Activated T-cell treated with anti-CD3 and anti-CD28 coated beads for 4 hours (primary cell): ENCODE data around the gene PNLIPRP1.

Experiments
- DNase-seq: peaks from one replicate; pipeline ENCODE4 v3.0.0-alpha.2; 2020

PNLIPRP1 gene

GRCh38 chr10:116632596-116633215 is 41.9 kb downstream of the PNLIPRP1 start:
- no peak for DNase-seq

DNA sequence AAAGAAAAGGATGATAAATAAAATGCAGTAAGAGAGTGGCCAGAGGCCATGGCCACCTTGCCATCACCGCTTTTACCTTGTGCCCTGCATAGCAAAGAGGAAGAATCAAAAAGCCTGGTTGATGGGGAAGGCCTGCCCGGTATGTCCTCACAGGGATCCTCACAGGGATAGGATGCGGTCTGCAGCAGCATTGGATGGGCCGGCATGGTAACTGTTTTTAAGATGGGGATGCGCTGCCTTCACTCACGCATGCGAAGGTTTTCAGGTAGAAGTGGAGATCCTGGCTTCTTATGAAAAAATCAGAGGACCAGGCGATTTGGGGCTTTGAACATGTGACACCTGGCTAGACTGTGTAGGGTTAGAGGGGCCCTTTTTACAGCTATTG is 42.4 kb downstream of the PNLIPRP1 start:
- DNase-seq = no peak

GRCh38 chr10:116634126-116634975 is 43.6 kb downstream of the PNLIPRP1 start:
- DNase-seq = no peak

- DNase-seq = no peak
These were observed 45.6 kb downstream of the PNLIPRP1 start for GRCh38 chr10:116636385-116636784.

DNA sequence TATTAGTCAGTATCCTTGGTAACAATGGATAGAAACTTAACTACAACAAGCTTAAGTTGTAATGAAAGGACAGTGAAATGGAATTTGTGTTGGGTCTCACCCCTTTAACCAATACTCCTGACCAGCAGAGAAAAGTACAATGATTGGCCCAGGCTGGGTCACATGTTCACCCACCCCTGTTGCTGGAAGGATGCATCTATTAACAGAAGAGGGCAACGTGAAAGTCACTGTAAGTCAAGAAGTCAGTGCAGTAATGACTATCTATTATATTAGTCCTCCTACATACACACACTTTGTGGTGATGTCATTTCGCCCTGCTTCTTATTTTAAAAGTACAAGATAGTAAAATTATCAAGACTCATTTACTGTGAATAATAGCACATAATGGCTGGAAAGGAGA is 46.2 kb downstream of the PNLIPRP1 start:
- no peak for DNase-seq

DNA sequence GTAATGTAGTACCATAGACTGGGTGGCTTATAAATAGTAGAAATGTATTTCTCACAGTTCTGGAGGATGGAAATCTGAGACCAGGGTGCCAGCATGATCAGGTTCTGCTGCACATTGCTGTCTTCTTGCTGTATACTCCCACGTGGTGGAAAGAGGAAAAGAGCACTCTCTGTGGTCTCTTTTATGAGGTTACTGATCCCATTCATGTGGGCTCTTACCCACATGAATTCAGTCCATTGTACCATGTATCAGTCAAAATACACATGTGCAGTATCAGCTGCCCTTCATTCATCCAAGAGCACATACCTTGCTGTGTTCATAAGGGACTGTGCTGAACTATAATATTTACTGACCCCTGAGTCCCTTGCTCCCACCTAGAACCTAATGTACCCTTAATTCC is 47.1 kb downstream of the PNLIPRP1 start:
- DNase-seq = no peak

DNA sequence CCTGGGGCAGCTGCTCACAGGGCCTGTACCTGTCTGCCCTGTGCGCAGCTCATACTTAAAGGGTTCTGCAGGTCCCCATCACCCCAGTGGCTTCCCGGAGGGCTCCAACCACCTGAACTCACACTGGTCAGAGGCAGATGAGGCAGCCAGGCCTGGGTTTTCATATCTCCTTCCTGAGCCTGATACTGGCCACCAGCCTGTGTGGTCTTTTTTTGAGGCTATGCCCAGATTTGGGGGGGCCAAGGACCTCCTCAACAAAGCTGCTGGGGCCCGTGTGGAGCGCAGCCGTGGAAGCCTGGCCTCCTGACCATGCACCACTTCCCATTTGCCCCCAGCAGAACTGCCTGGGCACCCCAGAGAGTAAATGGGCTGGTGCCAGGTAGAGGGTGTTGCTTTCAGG is 55.7 kb downstream of the PNLIPRP1 start:
- DNase-seq = no peak

DNA sequence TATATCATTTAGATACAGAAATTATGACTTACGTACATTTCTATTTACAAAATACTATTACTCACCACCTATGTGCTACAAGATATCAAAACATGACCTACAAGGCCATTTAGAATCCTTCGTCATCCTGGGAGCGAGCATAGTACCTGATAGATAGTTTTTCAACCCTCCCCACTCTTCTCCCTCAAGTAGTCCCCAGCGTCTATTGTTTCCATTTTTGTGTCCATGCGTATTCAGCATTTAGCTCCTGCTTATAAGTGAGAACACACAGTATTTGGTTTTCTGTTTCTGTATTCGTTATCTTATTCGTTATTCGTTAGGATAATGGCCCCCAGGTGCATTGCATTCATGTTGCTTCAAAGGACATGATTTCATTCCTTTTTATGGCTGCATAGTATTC is 58.1 kb downstream of the PNLIPRP1 start:
- no peak for DNase-seq

DNA sequence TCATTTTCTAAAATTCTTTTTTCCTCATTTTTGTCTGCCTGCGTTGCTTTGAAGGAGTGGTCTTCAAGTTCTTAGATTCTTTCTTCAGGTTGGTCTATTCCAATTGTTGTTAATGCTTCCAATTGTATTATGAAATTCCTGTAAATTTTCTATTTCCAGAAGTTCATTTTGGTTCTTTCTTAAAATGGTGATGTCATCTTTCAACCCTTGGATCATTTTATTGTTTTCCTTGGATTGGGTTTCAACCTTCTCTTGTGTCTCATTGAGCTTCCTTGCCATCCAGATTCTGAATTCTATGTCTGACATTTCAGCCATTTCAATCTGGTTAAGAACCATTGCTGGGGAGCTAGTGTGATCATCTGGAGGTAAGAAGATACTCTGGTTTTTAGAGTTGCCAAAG is 63.1 kb downstream of the PNLIPRP1 start:
- no peak for DNase-seq

DNA sequence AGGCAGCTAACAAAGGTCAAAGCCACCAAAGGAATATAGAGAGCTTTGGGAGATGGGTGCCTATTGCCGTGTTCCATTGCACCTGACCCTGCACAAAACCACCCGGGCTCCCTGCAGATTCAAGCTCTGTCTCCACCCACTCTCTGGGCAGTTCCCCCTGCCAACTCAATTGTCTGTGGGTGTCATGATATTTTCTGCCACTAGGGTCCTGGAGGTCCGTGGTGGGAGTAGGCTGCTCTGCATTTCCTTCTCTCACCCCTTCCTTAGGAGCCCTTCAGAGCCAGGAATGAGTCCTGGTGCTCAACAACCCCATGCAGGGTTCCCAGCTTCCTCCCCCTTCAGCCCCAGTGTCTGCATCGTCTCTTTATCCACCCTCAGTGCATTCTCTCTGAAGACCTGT is 64.1 kb downstream of the PNLIPRP1 start:
- DNase-seq = no peak

- DNase-seq = no peak
These were observed 64.8 kb downstream of the PNLIPRP1 start for GRCh38 chr10:116655568-116655967.

GRCh38 chr10:116656044-116656443 is 65.3 kb downstream of the PNLIPRP1 start:
- DNase-seq = no peak

- DNase-seq = no peak
These were observed 67.2 kb downstream of the PNLIPRP1 start for GRCh38 chr10:116657863-116658551.
